Thymus (tissue), 11 donors: Measurements from ENCODE around the gene LHPP. TPM values are rescaled to one million over a fixed set of nuclear protein-coding genes. Genes with fewer than 3 reads are reported as not detected.
"Not testable (repeated sequence)": the region's sequence is repeated elsewhere in the genome, so short reads cannot be mapped to it uniquely, and the experiment has no call there.

ENCODE experiments used
- DNase-seq, 9 donors: peaks; one replicate each; pipeline ENCODE4 v3.0.0-alpha.2; 2013; ENCODE audit warnings: low spot score in 9 of 9, low read depth in 6 of 9, missing footprints in 1 of 9
- H3K27ac ChIP-seq, 2 donors: one replicate each; pipeline ENCODE4 v1.5.1; 2013; ENCODE audit warnings: control low read depth in 1 of 2, low read depth in 1 of 2, low read length in 1 of 2, mild to moderate bottlenecking in 1 of 2, moderate library complexity in 1 of 2
- H3K27me3 ChIP-seq, 2 donors: one replicate each; pipeline ENCODE4 v1.5.1; 2013; ENCODE audit warnings: low read length in 1 of 2; ENCODE audit not compliant: control insufficient read depth in 2 of 2, insufficient read depth in 1 of 2
- H3K36me3 ChIP-seq, 2 donors: one replicate each; pipeline ENCODE4 v1.5.1; 2013; ENCODE audit warnings: low read length in 1 of 2, mild to moderate bottlenecking in 1 of 2, moderate library complexity in 1 of 2; ENCODE audit not compliant: control insufficient read depth in 2 of 2, insufficient read depth in 2 of 2
- H3K4me1 ChIP-seq, 2 donors: one replicate each; pipeline ENCODE4 v1.5.1; 2013; ENCODE audit warnings: low read length in 2 of 2; ENCODE audit not compliant: control insufficient read depth in 2 of 2, insufficient read depth in 2 of 2
- H3K4me3 ChIP-seq, 2 donors: one replicate each; pipeline ENCODE4 v1.5.1; 2013; ENCODE audit warnings: low read length in 2 of 2, control low read depth in 1 of 2, mild to moderate bottlenecking in 1 of 2
- H3K9me3 ChIP-seq, 2 donors: one replicate each; pipeline ENCODE4 v1.5.1; 2013; ENCODE audit warnings: low read length in 1 of 2, mild to moderate bottlenecking in 1 of 2; ENCODE audit not compliant: control insufficient read depth in 2 of 2, insufficient read depth in 1 of 2
- WGBS: extraction: QIAGEN DNeasy Blood & Tissue Kit; methylation state at CpG from one replicate; pipeline ENCODE4 v1.1.7; 2013; 5-methylcytosine and 5-hydroxymethylcytosine counted together
- polyA plus RNA-seq: library from polyadenylated mRNA; stranded (reverse); fragments of 200-250 nt; gene quantifications from one replicate; pipeline ENCODE4 v1.2.3, GENCODE V29; 2013
- total RNA-seq: library from RNA; stranded (reverse); fragments of 120-200 nt; gene quantifications from one replicate; pipeline ENCODE4 v1.2.4, GENCODE V29; 2013
- donor health status: healthy.

LHPP gene
- total and polyA plus RNA-seq, 2 donors, result 6.3 to 13.5 TPM

- no peak for DNase-seq
Measured at GRCh38 chr10:124420254-124420653, 41.4 kb upstream of the LHPP start.

GRCh38 chr10:124422742-124423141 lies 38.9 kb upstream of the LHPP start:
- H3K9me3 ChIP-seq, result no peaks in the 10 kb centered on the region
- 79% methylated on average over 12 of the region's 12 CpGs for WGBS
- H3K4me1 ChIP-seq, result peaks cover 4 to 8% of the 10 kb centered on the region in 2 donors
- peaks cover 4 to 59% of the 10 kb centered on the region in 2 donors for H3K27me3 ChIP-seq
- H3K4me3 ChIP-seq, result no peak overlapping the region
- H3K27ac ChIP-seq, result no peak overlapping the region
- H3K36me3 ChIP-seq, result no peaks in the 10 kb centered on the region
- DNase-seq, result no peak

More at GRCh38 chr10:124420254-124420653, 41.4 kb upstream of the LHPP start:
- no peaks in the 10 kb centered on the region for H3K36me3 ChIP-seq
- 82% methylated on average over 1 of the region's 1 CpG for WGBS
- H3K9me3 ChIP-seq, result no peaks in the 10 kb centered on the region
- no peak overlapping the region for H3K4me3 ChIP-seq
- H3K4me1 ChIP-seq, result peaks cover 5 to 8% of the 10 kb centered on the region in 2 donors
- no peak overlapping the region for H3K27ac ChIP-seq
- H3K27me3 ChIP-seq, result peaks cover 6 to 63% of the 10 kb centered on the region in 2 donors

- Histone ChIP-seq H3K4me3 (no peak overlapping the region), H3K4me1 (peaks cover 0 to 5% of the 10 kb centered on the region in 2 donors), H3K9me3 (no peaks in the 10 kb centered on the region), H3K27ac (no peak overlapping the region), H3K36me3 (no peaks in the 10 kb centered on the region), H3K27me3 (peaks cover 4 to 56% of the 10 kb centered on the region in 2 donors)
- no peak for DNase-seq
- WGBS, result 93% methylated on average over 5 of the region's 5 CpGs
Measured at GRCh38 chr10:124423813-124424212, 37.8 kb upstream of the LHPP start.

DNA sequence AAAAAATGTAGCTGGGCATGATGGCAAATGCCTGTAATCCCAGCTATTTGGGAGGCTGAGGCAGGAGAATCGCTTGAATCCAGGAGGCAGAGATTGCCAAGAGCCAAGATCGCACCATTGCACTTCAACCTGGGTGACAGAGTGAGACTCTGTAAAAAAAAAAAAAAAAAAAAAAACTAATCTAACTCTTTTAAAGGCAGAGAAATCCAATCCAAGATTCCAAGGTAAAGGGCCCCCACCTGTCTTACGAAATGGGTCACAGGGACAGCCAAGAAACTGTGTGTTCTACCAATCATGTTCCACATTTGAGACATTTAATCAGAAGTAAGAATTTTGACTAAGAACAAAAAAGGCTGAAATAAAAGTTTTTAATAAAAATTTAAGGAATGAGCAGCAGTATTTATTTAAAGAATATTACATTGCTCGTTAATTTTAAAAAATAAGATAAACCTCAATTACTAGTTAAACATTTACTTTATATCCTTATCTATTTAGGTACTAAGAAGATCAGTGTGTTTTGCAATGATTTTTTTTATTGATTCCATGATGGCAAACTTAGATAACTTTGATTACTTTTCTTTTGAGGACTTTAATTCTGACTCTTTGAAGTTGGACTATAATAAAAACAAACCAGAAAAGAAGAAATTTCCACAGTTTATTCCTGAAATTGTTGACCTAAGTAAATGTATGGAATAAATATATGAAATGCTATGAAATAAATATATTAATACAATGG lies 36.2 kb upstream of the LHPP start:
- Histone ChIP-seq H3K4me1 (no peaks in the 10 kb centered on the region), H3K27me3 (peaks cover 4 to 48% of the 10 kb centered on the region in 2 donors), H3K36me3 (no peaks in the 10 kb centered on the region), H3K9me3 (no peaks in the 10 kb centered on the region), H3K4me3 (no peak overlapping the region), H3K27ac (no peak overlapping the region)
- DNase-seq, result no peak
- WGBS, result 94% methylated on average over 4 of the region's 4 CpGs

DNA sequence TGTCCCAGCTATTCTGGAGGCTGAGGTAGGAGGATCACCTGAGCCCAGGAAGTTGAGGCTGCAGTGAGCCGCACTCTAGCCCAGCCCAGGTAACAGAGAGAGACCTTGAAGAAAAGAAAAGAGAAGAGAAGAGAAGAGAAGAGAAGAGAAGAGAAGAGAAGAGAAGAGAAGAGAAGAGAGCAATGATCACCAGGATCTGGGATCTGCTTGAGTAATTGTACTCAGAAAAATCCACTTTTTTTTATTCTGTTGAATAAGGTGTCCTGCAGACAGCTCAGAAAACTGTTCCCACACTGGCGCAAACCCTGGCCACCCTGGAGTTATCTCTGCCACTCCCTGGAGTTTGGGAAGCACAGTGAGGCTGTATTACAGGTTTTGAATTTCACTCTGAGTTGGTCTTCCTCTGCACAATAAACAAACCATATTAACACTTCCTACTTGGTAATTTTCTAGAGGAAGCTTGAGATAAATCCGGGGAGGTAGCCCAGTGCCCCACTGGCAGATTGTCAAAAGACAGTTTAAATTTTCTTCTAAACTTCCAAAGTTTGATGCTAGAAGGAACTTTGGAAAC lies 33.3 kb upstream of the LHPP start:
- Histone ChIP-seq H3K27me3 (peaks cover 0 to 26% of the 10 kb centered on the region in 2 donors), H3K4me3 (no peak overlapping the region), H3K27ac (no peak overlapping the region), H3K4me1 (no peaks in the 10 kb centered on the region), H3K36me3 (no peaks in the 10 kb centered on the region), H3K9me3 (no peaks in the 10 kb centered on the region)
- no peak for DNase-seq
- WGBS, result 61% methylated on average over 3 of the region's 3 CpGs

DNA sequence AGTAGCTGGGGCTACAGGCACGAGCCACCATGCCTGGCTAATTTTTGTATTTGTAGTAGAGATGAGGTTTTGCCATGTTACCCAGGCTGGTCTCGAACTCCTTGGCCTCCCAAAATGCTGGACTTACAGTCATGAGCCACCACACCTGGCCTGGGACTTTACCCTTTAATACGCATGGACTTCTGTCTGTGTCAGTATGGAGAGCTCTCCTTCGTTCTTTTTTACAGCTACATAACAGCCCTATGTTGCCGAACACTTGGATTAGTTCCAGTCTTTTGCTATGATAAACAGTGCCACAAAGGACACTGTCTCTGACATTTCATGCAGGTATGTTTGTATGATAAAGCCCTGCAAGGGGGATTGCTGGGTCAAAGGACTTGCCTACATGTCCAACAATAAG lies 32.0 kb upstream of the LHPP start:
- no peak for DNase-seq
- 90% methylated on average over 5 of the region's 5 CpGs for WGBS
- no peak overlapping the region for H3K4me3 ChIP-seq
- H3K27me3 ChIP-seq, result peaks cover 0 to 20% of the 10 kb centered on the region in 2 donors
- no peak overlapping the region for H3K27ac ChIP-seq
- no peaks in the 10 kb centered on the region for H3K36me3 ChIP-seq
- no peaks in the 10 kb centered on the region for H3K4me1 ChIP-seq
- no peaks in the 10 kb centered on the region for H3K9me3 ChIP-seq

- Histone ChIP-seq H3K9me3 (no peaks in the 10 kb centered on the region), H3K4me1 (no peaks in the 10 kb centered on the region), H3K4me3 (no peak overlapping the region), H3K27me3 (peaks cover 0 to 18% of the 10 kb centered on the region in 2 donors), H3K27ac (no peak overlapping the region), H3K36me3 (no peaks in the 10 kb centered on the region)
- WGBS, result 95% methylated on average over 4 of the region's 4 CpGs
- DNase-seq, result no peak
Measured at GRCh38 chr10:124430077-124430476, 31.5 kb upstream of the LHPP start.

- no peaks in the 10 kb centered on the region for H3K9me3 ChIP-seq
- no peak overlapping the region for H3K27ac ChIP-seq
- no peaks in the 10 kb centered on the region for H3K4me1 ChIP-seq
- peaks cover 0 to 9% of the 10 kb centered on the region in 2 donors for H3K27me3 ChIP-seq
- H3K36me3 ChIP-seq, result no peaks in the 10 kb centered on the region
- WGBS, result 93% methylated on average over 3 of the region's 3 CpGs
- no peak for DNase-seq
- no peak overlapping the region for H3K4me3 ChIP-seq
Measured at GRCh38 chr10:124433461-124433860, 28.2 kb upstream of the LHPP start.

DNA sequence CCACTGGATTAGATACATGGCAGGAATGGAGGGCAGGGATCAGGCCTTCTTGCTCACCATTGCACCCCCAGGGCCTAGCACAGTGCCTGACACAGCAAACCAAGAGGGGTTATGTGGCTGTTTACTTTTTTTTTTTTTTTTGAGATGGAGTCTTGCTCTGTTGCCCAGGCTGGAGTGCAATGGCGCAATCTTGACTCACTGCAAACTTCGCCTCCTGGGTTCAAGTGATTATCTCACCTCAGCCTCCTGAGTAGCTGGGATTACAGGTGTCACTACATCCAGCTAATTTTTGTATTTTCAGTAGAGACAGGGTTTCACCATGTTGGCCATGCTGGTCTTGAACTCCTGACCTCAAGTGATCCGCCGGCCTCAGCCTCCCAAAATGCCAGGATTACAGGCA lies 25.9 kb upstream of the LHPP start:
- H3K27me3 ChIP-seq, H3K9me3 ChIP-seq, H3K4me1 ChIP-seq, H3K27ac ChIP-seq, H3K36me3 ChIP-seq, H3K4me3 ChIP-seq, DNase-seq: not testable (repeated sequence)
- WGBS, result 97% methylated on average over 4 of the region's 4 CpGs
